Measurements from ENCODE around the gene GDF10. TPM values are rescaled to one million over a fixed set of nuclear protein-coding genes. Genes with fewer than 3 reads are reported as not detected.

GDF10 gene
- total and polyA plus RNA-seq, 2 donors (not counting 3 experiments of a cell fraction or from before 2014, with no cell fraction given): not detected

- Histone ChIP-seq H3K4me2 (ENCODE audit: insufficient read depth, low read length) (no peak overlapping the region), H3K36me3 (ENCODE audit: control insufficient read depth in 2 of 2, extremely low read depth in 1 of 2, insufficient read depth in 2 of 2, low read length in 2 of 2) (no peaks in the 10 kb centered on the region), H3K9me1 (replicated peaks; ENCODE audit: control insufficient read depth, extremely low read depth, insufficient read depth, low read length) (no peaks in the 10 kb centered on the region), H4K20me1 (replicated peaks; ENCODE audit: control insufficient read depth, extremely low read depth, insufficient read depth, low read length) (no peaks in the 10 kb centered on the region), H3K9me3 (replicated peaks; ENCODE audit: control insufficient read depth, insufficient read depth, low read length) (no peaks in the 10 kb centered on the region), H3K27me3 (ENCODE audit: control insufficient read depth in 2 of 2, insufficient read depth in 2 of 2, low read length in 2 of 2) (peaks cover 0 to 8% of the 10 kb centered on the region in 2 experiments), H3K4me1 (ENCODE audit: control insufficient read depth, extremely low read depth, insufficient read depth, low read length) (no peaks in the 10 kb centered on the region), H3K4me3 (replicated peaks in 1 of 3; ENCODE audit: insufficient read depth in 1 of 3, low read depth in 1 of 3, low read length in 3 of 3) (no peak overlapping the region), H3K27ac (ENCODE audit: insufficient read depth, low read depth, low read length) (no peak overlapping the region), H3K9ac (replicated peaks; ENCODE audit: extremely low read depth, insufficient read depth, low read length) (no peak overlapping the region), H2AFZ (ENCODE audit: low read depth, low read length) (no peak overlapping the region), H3K79me2 (ENCODE audit: control insufficient read depth, insufficient read depth, low read length) (no peaks in the 10 kb centered on the region)
- no peak for TF ChIP-seq GATA2 (IDR thresholded peaks at IDR 0.05; ENCODE audit: insufficient read depth, insufficient read length, low read depth, low read length)
- no peak for TF ChIP-seq POLR2AphosphoS5 (IDR thresholded peaks at IDR 0.05; ENCODE audit: insufficient read depth, low read depth, low read length)
- no peak for TF ChIP-seq MYC (IDR thresholded peaks at IDR 0.05; ENCODE audit: low read depth, low read length)
- TF ChIP-seq EZH2 (IDR thresholded peaks at IDR 0.05; ENCODE audit: borderline replicate concordance, low read depth, low read length, severe bottlenecking): no peak
- TF ChIP-seq MAX (IDR thresholded peaks at IDR 0.05; ENCODE audit: insufficient read depth, insufficient read length): no peak
- TF ChIP-seq CTCF (IDR thresholded peaks at IDR 0.05; ENCODE audit: extremely low read depth in 1 of 2, insufficient read depth in 1 of 2, low read depth in 1 of 2, low read length in 2 of 2): no peak
- no peak for TF ChIP-seq FOS (IDR thresholded peaks at IDR 0.05; ENCODE audit: borderline replicate concordance, insufficient read depth, low read length)
- no peak for TF ChIP-seq JUN (IDR thresholded peaks at IDR 0.05; ENCODE audit: borderline replicate concordance, insufficient read depth, insufficient read length, low read depth)
- no peak for TF ChIP-seq POLR2A (IDR thresholded peaks at IDR 0.05; ENCODE audit: low read depth, low read length)
- DNase-seq (ENCODE audit: low read depth, low spot score): no peak
- ChIA-PET CTCF (no interaction called here), POLR2A (no interaction called here)
- dilution Hi-C loops (cut with MboI; ENCODE audit: extremely low pct_ligation_motif_present, low sequenced_read_pairs) (no loop called here), intact Hi-C loops (cut with micrococcal nuclease) (no loop called here)
- BruUV-seq (replicated peaks): no TSS peak
- no peak for FAIRE-seq
Measured at GRCh38 chr10:47334466-47335295, 34.7 kb downstream of the GDF10 start.
